Panc1 (cell line): Measurements from ENCODE around the gene CDK14. TPM values are rescaled to one million over a fixed set of nuclear protein-coding genes. Genes with fewer than 3 reads are reported as not detected.

Experiments used
- ATAC-seq: fragments of 200-7000 bp; cut with Tn5 transposase; 2 replicates; pipeline ENCODE4 v1.9.1; 2020; ENCODE audit warnings: mild to moderate bottlenecking, moderate library complexity
- BruUV-seq: library from RNA; stranded (reverse); fragments of 400-500 nt; replicated peaks from 2 replicates; lab custom pipeline; 2021; lab: Mats Ljungman, UMichigan
- CTCF ChIA-PET: fragments of 300-600 bp; sonication (Branson Sonifier 250); formaldehyde crosslinking; loops from one replicate; lab custom pipeline; 2022; ENCODE audit warnings: antibody characterized with exemption; lab: Charles Lee
- POLR2A ChIA-PET: fragments of 300-600 bp; sonication (Branson Sonifier 250); formaldehyde crosslinking; loops from one replicate; lab custom pipeline; 2022; ENCODE audit warnings: antibody characterized with exemption; lab: Charles Lee
- DNase-seq: peaks from one replicate; pipeline ENCODE4 v3.0.0-alpha.2; 2010; ENCODE audit warnings: low read depth, low spot score
- H3K27ac ChIP-seq: 2 replicates; pipeline ENCODE4 v1.5.1; 2011; ENCODE audit warnings: mild to moderate bottlenecking, low read length, inconsistent platforms
- H3K27me3 ChIP-seq: fragments of 200-500 bp; sonication (Bioruptor generic); 2 replicates; pipeline ENCODE4 v1.6.0; 2014; ENCODE audit warnings: low read length, inconsistent platforms; ENCODE audit not compliant: control insufficient read depth, insufficient read depth
- H3K36me3 ChIP-seq: fragments of 200-500 bp; sonication (Bioruptor generic); 2 replicates; pipeline ENCODE4 v1.5.1; 2014; ENCODE audit warnings: inconsistent platforms, mild to moderate bottlenecking, low read length, moderate library complexity; ENCODE audit not compliant: control insufficient read depth, insufficient read depth
- H3K4me1 ChIP-seq: 2 replicates; pipeline ENCODE4 v1.5.1; 2011; ENCODE audit warnings: inconsistent platforms, mild to moderate bottlenecking, low read length, moderate library complexity; ENCODE audit not compliant: control insufficient read depth, insufficient read depth
- H3K4me3 ChIP-seq, 2 experiments: 2 replicates each; pipeline ENCODE4 v1.5.1; 2011 to 2012; ENCODE audit warnings: low read depth in 2 of 2, low read length in 2 of 2, mild to moderate bottlenecking in 2 of 2, inconsistent platforms in 1 of 2, moderate library complexity in 1 of 2
- H3K9me3 ChIP-seq: fragments of 200-500 bp; sonication (Bioruptor generic); 2 replicates; pipeline ENCODE4 v1.5.1; 2014; ENCODE audit warnings: low read depth, mild to moderate bottlenecking, inconsistent platforms, low read length, moderate library complexity; ENCODE audit not compliant: control insufficient read depth, insufficient read depth
- CTCF ChIP-seq: fragments of 450-650 bp; IDR thresholded peaks from 2 replicates; pipeline ENCODE4 v1.5.1; 2017; ENCODE audit warnings: mild to moderate bottlenecking
- POLR2AphosphoS5 ChIP-seq: IDR thresholded peaks from 2 replicates; pipeline ENCODE4 v1.6.1; 2012; ENCODE audit warnings: mild to moderate bottlenecking, low read depth, low read length, moderate library complexity
- REST ChIP-seq, 2 experiments: IDR thresholded peaks; 2 replicates each; pipeline ENCODE4 v1.6.1; 2011 to 2012; ENCODE audit warnings: low read depth in 2 of 2, control low read depth in 1 of 2, low read length in 1 of 2, mild to moderate bottlenecking in 1 of 2, moderate library complexity in 1 of 2; ENCODE audit not compliant: insufficient read depth in 1 of 2
- SIN3A ChIP-seq: IDR thresholded peaks from 2 replicates; pipeline ENCODE4 v1.6.1; 2012; ENCODE audit warnings: low read depth, mild to moderate bottlenecking, low read length, moderate library complexity, borderline replicate concordance; ENCODE audit not compliant: insufficient read depth
- TCF7L2 ChIP-seq: IDR thresholded peaks from 2 replicates; pipeline ENCODE4 v1.6.1; 2011; ENCODE audit warnings: mild to moderate bottlenecking, low read depth, low read length, inconsistent platforms
- in situ Hi-C: cut with HindIII; loops from 2 replicates; pipeline ENCODE4 v1.10.0; 2016; ENCODE audit warnings: low sequenced_read_pairs, low pct_unique_long_range_greater_than_20kb
- intact Hi-C: fragments of 100-400 bp; cut with micrococcal nuclease; formaldehyde crosslinking; loops from one replicate; pipeline ENCODE4 v1.10.0; 2022; ENCODE audit not compliant: unreplicated experiment
- total RNA-seq: library from RNA; stranded (reverse); gene quantifications from one replicate; pipeline ENCODE4 v1.2.1, GENCODE V29; 2021; ENCODE audit not compliant: unreplicated experiment

Gene CDK14
- total RNA-seq, 1 experiment from 2014 or later, result 3.0 TPM

- ATAC-seq (no peak), DNase-seq (no peak)
- no TSS peak for BruUV-seq
- intact Hi-C loops, result no loop called here
- Histone ChIP-seq H3K4me3 (no peak overlapping the region), H3K36me3 (no peaks in the 10 kb centered on the region), H3K9me3 (no peaks in the 10 kb centered on the region), H3K27ac (no peak overlapping the region), H3K27me3 (no peaks in the 10 kb centered on the region; the same call in 1 of the 2 replicates), H3K4me1 (no peaks in the 10 kb centered on the region)
- in situ Hi-C loops, result no loop called here
- ChIA-PET POLR2A (no interaction called here), CTCF (no interaction called here)
- TF ChIP-seq TCF7L2 (no peak), SIN3A (no peak), CTCF (no peak), POLR2AphosphoS5 (no peak), REST (IDR thresholded peaks at IDR 0.05; ENCODE audit: insufficient read depth in 1 of 2, low read depth in 2 of 2, low read length in 1 of 2) (no peak)
Observed at GRCh38 chr7:91233212-91233611, 637.1 kb downstream of the CDK14 start.

- H3K4me1 ChIP-seq, result no peaks in the 10 kb centered on the region
- in situ Hi-C loops, result no loop called here
- no peak overlapping the region for H3K27ac ChIP-seq
- no peak for DNase-seq
- ChIA-PET POLR2A (interaction anchor here (0.8 kb wide), 1 partner anchor 12 kb away, joined by 6 read pairs; no protein-coding TSS in a partner anchor), CTCF (interaction anchor here (0.6 kb wide), 1 partner anchor 159 kb away, joined by 19 read pairs; no protein-coding TSS in a partner anchor)
- no peak for ATAC-seq
- intact Hi-C loops, result no loop called here
- no peak for TF ChIP-seq POLR2AphosphoS5
- no peak for TF ChIP-seq SIN3A
- TF ChIP-seq CTCF, result no peak
- no peak for TF ChIP-seq TCF7L2
- TF ChIP-seq REST (IDR thresholded peaks at IDR 0.05; ENCODE audit: insufficient read depth in 1 of 2, low read depth in 2 of 2, low read length in 1 of 2), result no peak
- no peaks in the 10 kb centered on the region for H3K9me3 ChIP-seq
- BruUV-seq, result no TSS peak
- no peaks in the 10 kb centered on the region for H3K36me3 ChIP-seq
- no peaks in the 10 kb centered on the region; the same call in 1 of the 2 replicates for H3K27me3 ChIP-seq
- no peak overlapping the region for H3K4me3 ChIP-seq
Observed at GRCh38 chr7:91235211-91235832, 639.2 kb downstream of the CDK14 start.
